ENCODE data around the gene TADA3.

Gene TADA3

DNA sequence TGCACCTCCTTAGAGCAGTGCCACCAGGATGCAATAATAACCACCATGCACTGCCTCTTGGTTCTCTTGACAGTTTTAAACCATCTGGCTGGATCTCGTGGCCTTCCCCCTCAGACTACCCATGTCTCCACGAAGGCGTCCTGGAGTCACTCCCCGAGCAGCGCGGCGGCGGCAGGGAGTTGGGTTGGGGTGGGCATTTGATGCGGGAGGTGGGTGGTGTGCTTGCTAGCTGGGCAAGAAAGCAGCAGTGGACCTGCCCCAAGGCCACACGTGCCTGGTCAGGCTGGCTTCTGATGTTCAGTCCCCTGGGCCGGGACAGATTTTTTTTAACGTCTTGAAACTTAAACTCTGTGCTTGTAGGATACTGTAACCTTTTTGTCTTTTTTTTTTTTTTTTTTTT, 13.9 kb upstream of the TADA3 start:
- TF ChIP-seq TAF1 (IDR thresholded peaks at IDR 0.05; ENCODE audit: borderline replicate concordance, insufficient read depth, low read length) (no peak), FOXP2 (optimal IDR thresholded peaks at IDR 0.05; ENCODE audit: borderline replicate concordance, extremely low read depth, extremely low read length, insufficient read depth) (no peak), SIN3A (IDR thresholded peaks at IDR 0.05; ENCODE audit: borderline replicate concordance, insufficient read depth, low read length) (no peak)
- TF ChIP-seq, protein P1, sequence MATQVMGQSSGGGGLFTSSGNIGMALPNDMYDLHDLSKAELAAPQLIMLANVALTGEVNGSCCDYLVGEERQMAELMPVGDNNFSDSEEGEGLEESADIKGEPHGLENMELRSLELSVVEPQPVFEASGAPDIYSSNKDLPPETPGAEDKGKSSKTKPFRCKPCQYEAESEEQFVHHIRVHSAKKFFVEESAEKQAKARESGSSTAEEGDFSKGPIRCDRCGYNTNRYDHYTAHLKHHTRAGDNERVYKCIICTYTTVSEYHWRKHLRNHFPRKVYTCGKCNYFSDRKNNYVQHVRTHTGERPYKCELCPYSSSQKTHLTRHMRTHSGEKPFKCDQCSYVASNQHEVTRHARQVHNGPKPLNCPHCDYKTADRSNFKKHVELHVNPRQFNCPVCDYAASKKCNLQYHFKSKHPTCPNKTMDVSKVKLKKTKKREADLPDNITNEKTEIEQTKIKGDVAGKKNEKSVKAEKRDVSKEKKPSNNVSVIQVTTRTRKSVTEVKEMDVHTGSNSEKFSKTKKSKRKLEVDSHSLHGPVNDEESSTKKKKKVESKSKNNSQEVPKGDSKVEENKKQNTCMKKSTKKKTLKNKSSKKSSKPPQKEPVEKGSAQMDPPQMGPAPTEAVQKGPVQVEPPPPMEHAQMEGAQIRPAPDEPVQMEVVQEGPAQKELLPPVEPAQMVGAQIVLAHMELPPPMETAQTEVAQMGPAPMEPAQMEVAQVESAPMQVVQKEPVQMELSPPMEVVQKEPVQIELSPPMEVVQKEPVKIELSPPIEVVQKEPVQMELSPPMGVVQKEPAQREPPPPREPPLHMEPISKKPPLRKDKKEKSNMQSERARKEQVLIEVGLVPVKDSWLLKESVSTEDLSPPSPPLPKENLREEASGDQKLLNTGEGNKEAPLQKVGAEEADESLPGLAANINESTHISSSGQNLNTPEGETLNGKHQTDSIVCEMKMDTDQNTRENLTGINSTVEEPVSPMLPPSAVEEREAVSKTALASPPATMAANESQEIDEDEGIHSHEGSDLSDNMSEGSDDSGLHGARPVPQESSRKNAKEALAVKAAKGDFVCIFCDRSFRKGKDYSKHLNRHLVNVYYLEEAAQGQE (IDR thresholded peaks at IDR 0.05; ENCODE audit: insufficient read depth in 1 of 2, low read depth in 2 of 2, low read length in 2 of 2): no peak

DNA sequence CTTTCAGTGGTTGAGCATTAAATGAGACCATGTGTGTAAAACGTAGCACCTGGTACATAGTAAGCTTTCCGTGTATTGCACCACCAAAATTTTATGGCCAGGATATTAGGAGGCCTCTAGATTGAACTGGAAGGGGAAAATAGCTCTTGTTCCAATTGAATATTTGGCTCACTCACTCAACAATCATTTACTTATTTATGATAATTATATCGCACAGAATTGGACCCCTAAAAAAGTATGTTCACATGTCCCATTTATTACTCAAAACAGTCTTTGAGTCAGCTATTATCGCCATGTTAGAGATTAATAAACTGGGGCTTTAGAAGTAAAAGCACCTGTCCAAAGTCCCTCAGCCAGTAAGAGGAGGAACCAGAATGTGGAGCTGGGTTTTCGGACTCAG, 12.7 kb upstream of the TADA3 start:
- TF ChIP-seq SIN3A (IDR thresholded peaks at IDR 0.05; ENCODE audit: borderline replicate concordance, insufficient read depth, low read length) (no peak), FOXP2 (optimal IDR thresholded peaks at IDR 0.05; ENCODE audit: borderline replicate concordance, extremely low read depth, extremely low read length, insufficient read depth) (no peak), TAF1 (IDR thresholded peaks at IDR 0.05; ENCODE audit: borderline replicate concordance, insufficient read depth, low read length) (no peak), POLR2AphosphoS5 (IDR thresholded peaks at IDR 0.05; ENCODE audit: low read depth, low read length) (no peak)
- TF ChIP-seq, protein P1 (IDR thresholded peaks at IDR 0.05; ENCODE audit: insufficient read depth in 1 of 2, low read depth in 2 of 2, low read length in 2 of 2): no peak

DNA sequence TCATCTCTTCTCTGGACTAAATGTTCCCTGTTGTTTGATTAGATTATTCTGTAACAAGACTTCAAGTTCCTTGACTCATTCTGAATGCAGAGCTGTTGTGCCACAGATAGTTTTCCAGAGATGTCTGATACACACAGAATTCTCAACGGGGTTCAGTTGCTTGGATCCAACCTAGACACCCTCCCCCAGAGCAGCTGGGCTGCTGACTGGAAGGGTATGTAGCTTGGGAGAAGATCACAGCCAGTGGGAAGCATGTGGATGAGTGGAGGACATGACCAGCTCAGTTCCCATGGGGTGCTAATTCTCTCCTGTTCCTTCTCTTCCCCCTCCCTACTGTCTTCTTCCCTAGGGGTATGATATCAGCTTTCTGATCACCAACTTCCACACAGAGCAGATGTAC, 11.2 kb upstream of the TADA3 start:
- TF ChIP-seq, protein P1 (IDR thresholded peaks at IDR 0.05; ENCODE audit: insufficient read depth in 1 of 2, low read depth in 2 of 2, low read length in 2 of 2): no peak
- TF ChIP-seq SIN3A (IDR thresholded peaks at IDR 0.05; ENCODE audit: borderline replicate concordance, insufficient read depth, low read length): no peak
- no peak for TF ChIP-seq TAF1 (IDR thresholded peaks at IDR 0.05; ENCODE audit: borderline replicate concordance, insufficient read depth, low read length)

DNA sequence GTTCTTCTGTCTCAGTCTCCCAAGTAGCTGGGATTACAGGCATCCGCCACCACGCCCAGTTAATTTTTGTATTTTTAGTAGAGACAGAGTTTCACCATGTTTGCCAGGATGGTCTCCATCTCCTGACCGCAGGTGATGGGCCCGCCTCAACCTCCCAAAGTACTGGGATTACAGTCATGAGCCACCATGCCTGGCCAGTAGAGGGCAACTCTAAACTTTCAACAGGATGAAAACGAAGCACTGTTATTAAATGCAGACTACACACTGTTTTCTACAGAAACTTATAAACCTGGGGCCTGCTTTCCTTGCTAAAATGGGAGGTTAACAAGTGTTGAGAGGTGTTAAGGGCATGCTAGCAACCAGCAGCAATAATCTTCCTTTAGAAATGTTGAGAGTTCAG, 8.3 kb upstream of the TADA3 start:
- no peak for TF ChIP-seq SIN3A (IDR thresholded peaks at IDR 0.05; ENCODE audit: borderline replicate concordance, insufficient read depth, low read length)
- TF ChIP-seq POLR2AphosphoS5 (IDR thresholded peaks at IDR 0.05; ENCODE audit: low read depth, low read length): no peak
- no peak for TF ChIP-seq TAF1 (IDR thresholded peaks at IDR 0.05; ENCODE audit: borderline replicate concordance, insufficient read depth, low read length)
- TF ChIP-seq, protein P1 (IDR thresholded peaks at IDR 0.05; ENCODE audit: insufficient read depth in 1 of 2, low read depth in 2 of 2, low read length in 2 of 2): no peak
- no peak for TF ChIP-seq FOXP2 (optimal IDR thresholded peaks at IDR 0.05; ENCODE audit: borderline replicate concordance, extremely low read depth, extremely low read length, insufficient read depth)

DNA sequence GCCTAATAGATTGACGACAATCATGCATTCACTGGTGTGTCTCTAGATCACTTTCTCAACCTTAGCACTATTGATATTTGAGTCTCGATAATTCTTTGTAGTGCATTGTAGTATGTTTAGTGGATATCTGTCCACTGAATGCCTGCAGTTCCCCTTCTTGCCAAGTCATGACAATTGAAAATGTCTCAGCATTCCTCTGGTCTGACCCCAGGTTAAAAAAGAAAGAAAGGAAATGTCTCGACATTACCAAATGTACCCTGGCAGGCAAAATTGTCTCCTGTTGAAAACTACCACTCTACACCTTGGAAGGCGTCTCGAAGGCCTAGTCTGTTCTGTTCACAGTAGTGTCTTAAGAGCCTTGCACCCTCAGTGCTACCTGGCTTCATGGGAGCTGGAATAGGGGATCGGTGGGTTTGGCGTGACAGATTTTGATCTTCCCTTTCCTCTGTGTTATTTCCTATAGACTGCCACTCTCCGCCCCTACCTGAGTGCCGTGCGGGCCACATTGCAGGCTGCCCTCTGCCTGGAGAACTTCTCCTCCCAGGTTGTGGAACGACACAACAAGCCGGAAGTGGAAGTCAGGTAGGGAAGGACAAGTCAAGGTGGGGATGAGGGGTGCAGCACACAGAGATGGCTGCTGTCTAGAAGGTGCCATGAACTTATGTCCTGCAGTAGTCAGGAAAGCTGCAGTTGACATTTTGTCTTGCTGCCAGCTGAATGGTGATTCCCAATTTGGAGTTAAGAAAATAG, 5.1 kb upstream of the TADA3 start:
- TF ChIP-seq TAF1 (IDR thresholded peaks at IDR 0.05; ENCODE audit: borderline replicate concordance, insufficient read depth, low read length): no peak

Measured in PFSK-1 (cell line).